Mammary epithelial cell (primary cell): ENCODE measurements around the gene NAP1L4.

Experiments
- EZH2 ChIP-seq: IDR thresholded peaks from 2 replicates; pipeline ENCODE4 v1.6.1; 2012; ENCODE audit warnings: low read length, inconsistent platforms, borderline replicate concordance
- TF ChIP-seq, protein P1 (sequence below), 2 donors: IDR thresholded peaks in 1 of 2; conservative IDR thresholded peaks in 1 of 2; 2 replicates each; pipeline ENCODE4 v1.5.1; 2011 to 2012; ENCODE audit warnings: inconsistent platforms in 2 of 2, low read length in 2 of 2, mild to moderate bottlenecking in 2 of 2, control low read depth in 1 of 2, low read depth in 1 of 2; ENCODE audit not compliant: insufficient read depth in 1 of 2; ENCODE audit errors: extremely low read depth in 1 of 2

DNA sequence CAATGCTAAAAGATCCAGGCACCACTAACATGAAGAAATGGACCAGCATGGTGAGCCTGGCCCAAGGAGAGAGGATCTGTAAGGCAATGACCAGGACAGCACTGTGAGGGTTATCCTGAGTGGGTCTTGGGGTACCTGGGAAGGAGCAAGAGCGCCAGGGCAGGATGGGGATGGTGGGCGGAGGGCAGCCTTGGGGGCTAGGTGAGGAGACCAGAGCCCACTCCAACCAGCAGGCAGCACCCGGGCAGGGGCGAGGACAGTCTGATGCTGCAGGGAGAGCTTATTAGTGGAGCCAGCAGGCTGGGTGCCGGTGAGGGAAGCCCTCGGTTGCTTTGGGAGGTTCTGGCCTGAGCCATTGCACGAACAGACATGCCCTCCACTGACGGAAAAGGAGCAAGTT, 10.7 kb upstream of the NAP1L4 start:
- TF ChIP-seq, protein P1, sequence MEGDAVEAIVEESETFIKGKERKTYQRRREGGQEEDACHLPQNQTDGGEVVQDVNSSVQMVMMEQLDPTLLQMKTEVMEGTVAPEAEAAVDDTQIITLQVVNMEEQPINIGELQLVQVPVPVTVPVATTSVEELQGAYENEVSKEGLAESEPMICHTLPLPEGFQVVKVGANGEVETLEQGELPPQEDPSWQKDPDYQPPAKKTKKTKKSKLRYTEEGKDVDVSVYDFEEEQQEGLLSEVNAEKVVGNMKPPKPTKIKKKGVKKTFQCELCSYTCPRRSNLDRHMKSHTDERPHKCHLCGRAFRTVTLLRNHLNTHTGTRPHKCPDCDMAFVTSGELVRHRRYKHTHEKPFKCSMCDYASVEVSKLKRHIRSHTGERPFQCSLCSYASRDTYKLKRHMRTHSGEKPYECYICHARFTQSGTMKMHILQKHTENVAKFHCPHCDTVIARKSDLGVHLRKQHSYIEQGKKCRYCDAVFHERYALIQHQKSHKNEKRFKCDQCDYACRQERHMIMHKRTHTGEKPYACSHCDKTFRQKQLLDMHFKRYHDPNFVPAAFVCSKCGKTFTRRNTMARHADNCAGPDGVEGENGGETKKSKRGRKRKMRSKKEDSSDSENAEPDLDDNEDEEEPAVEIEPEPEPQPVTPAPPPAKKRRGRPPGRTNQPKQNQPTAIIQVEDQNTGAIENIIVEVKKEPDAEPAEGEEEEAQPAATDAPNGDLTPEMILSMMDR (conservative IDR thresholded peaks at IDR 0.05 in 1 of 2, IDR thresholded peaks at IDR 0.05 in 1 of 2; ENCODE audit: extremely low read depth in 1 of 2, insufficient read depth in 1 of 2, low read depth in 1 of 2, low read length in 2 of 2): no peak
- no peak for TF ChIP-seq EZH2
